Stimulated activated CD4-positive, alpha-beta T cell treated with anti-CD3 and anti-CD28 coated beads, Interleukin-15, amount 100 ng/mL, for 24 hours (primary cell): ENCODE results near the gene BNC2.

ENCODE experiments used
- DNase-seq: peaks from one replicate; pipeline ENCODE4 v3.0.0-alpha.2; 2020

BNC2 gene

DNA sequence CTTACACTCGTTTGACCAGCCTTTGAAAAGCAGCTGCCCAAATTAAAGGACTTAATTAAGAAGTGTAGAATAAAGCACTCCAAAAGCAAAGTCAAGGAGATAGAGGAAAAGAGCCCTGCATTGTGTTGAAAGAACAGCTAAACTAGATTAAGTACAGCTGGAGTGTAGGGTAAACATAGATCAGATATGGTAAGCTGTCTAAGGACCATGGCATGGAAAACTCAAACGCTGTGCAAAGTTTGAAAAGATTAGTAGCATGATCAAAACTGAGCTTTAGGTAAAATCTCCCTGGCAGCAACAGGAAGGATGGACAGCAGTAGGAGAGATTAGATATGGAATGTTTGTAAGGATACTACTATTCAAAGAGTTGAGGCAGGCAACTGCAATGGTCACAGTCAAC lies 55.4 kb downstream of the BNC2 start:
- DNase-seq, result no peak

DNA sequence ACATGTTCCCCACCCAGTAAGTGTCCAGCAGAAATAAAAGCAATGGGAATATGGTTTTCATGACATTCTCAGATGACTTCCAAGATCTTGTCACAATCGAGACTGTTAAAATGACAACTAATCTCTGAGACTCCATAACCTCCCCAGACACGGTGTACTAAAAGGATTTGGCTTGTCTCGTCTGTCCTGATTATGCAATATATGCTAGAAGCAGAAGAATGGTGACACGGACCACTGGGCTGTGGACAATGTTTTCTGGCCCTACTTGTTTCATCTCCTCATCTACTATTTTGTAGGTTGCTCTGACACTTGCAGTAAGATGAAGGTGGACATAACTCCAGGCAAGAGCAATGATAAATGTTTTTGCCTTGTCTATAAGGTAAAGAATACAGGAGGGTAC lies 56.6 kb downstream of the BNC2 start:
- no peak for DNase-seq

DNA sequence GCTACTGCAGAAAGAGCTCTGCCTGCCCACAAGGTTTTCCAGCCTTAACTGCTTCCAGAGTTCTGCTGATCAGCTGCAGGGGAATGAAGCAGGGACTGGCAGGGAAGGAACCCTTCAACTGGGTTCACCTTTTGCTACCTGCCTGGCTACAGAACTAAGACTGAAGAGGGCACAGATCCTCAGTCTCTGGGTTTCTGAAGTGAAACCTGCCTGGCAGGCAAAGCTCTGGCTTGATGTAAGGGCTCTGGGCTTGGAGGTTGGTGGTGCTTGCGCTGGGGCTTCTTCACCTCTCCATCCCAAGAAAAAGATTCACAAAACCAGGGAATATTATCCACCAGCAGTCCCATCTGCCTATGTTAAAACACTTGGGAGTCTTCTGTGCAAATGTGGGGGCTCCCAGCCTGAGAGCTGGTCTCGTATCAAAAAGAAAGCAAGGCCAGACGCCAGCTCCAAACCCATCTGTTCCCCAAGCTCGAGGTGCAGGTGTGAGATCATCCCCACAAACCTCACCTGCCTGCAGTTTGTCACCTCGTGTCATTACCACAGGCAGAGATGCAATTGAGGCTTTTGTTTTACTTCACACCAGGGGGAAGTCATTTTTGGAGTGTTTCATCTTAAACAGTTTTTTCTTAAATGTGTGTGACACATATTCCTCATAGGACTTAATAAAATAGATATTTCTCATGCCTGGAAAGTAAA lies 58.3 kb downstream of the BNC2 start:
- no peak for DNase-seq

DNA sequence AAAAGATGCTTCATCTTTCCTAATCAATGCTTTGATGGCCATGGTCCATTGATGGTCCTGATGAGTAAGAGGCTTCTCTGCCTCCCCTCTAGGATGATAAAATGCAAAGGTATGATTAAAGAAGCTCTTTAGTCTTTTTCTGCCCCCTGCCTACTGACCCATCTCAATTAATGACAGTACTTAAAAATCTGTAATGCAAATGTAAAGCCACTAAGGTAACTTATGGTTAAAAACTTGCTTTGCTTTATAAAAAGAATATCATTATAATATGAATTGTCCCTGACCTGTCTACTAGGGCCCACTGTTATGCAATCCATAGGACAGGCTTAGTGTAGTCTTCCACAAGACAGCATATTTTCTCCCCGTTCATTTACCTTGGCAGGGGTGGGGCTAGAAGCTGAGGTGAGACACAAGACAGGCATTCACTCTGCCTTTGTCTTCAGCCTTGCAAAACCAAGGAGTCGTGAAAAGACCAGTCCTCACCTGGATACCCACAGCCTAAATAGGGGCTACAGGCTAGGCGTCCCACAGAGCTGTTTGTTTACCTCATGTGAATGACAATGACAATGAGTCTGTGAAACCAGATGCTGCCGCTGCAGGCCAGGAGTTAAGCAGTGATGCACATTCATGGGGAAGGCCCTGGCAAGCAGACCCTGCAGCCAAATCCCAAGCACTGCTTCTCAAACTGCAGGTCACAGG lies 60.4 kb downstream of the BNC2 start:
- DNase-seq, result no peak

DNA sequence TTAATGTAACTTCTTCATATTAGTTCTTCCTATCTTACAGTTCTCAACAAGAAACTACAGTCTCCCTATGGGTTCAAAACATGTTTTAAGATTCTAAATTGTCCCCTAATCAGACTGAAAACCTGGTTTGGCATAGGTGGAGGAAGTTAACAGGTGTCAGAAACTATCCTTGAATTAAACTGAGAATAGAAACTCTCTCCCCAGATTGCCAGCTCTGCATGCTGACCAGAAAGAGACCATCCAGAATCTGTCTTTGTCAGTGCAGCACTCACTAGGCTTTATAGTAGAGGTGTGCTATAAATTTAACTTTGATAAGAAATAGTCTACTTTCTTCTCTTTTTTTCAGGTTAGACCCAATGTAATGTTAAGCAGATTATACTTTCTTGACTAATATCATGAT lies 63.8 kb downstream of the BNC2 start:
- DNase-seq, result no peak

DNA sequence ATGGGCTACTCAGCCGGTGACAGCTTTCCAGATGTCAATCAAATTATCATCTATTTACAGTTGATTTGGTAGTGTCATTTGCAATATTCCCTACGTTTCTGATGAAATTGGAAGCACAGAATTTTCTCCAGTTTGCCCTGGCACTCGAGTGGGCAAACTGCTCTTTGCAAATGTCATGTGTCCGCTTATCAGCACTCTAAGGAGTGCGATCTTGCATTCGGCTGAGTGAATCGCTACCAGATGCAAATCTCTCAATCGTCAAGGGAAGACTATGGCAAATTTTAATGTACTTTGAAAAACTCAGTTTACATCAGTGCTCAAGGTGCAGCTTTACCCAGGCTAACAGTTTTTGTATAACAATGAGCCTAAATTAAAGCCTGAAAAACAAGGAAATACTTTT lies 66.8 kb downstream of the BNC2 start:
- DNase-seq, result no peak

DNA sequence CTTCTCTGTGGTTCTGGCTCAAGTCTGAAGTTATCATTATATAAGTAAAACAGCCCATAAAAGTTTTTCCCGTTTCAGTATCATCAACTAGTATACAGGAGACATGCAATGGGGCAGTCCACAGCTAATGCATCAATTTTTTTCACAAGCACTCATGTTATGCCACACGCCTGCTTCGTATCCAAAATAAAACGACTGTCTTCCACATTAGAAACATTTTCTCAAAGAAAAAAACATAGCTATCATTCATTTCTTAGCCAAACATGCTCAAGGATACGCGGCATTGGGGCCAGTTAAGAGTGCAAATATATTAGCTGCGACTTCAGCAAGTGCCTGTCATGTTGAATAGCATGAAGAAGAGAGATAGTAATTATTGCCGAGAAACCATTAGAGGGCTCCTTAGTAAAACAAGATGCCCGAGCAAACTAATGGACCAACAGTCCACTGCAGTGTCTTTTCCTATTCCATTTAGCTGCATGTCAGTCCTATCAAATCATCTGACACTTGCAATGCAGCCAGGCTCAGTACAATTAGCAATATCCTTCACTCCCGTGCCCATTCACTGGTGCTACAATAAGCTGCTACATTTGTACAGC lies 68.5 kb downstream of the BNC2 start:
- no peak for DNase-seq

DNA sequence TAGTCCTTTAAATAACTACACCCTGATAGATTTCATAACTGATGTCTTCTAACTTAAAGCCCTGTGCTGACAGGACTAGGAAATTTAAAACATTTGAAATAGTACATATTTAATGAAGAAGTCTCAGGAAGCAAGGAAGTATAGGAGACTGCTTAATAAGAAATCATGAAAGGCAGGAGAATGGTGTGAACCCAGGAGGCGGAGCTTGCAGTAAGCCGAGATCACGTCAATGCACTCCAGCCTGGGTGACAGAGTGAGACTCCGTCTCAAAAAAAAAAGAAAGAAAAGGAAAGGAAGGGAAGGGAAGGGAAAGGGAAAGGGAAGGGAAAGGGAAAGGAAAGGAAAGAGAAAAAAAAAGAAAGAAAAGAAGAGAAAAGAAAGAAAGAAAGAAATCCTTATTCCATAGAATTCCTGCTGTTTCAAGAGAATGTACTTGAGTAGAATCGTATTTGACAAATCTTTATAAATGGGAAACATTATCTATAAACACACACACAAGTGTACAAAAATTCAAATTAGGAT lies 74.1 kb downstream of the BNC2 start:
- DNase-seq, result no peak

DNA sequence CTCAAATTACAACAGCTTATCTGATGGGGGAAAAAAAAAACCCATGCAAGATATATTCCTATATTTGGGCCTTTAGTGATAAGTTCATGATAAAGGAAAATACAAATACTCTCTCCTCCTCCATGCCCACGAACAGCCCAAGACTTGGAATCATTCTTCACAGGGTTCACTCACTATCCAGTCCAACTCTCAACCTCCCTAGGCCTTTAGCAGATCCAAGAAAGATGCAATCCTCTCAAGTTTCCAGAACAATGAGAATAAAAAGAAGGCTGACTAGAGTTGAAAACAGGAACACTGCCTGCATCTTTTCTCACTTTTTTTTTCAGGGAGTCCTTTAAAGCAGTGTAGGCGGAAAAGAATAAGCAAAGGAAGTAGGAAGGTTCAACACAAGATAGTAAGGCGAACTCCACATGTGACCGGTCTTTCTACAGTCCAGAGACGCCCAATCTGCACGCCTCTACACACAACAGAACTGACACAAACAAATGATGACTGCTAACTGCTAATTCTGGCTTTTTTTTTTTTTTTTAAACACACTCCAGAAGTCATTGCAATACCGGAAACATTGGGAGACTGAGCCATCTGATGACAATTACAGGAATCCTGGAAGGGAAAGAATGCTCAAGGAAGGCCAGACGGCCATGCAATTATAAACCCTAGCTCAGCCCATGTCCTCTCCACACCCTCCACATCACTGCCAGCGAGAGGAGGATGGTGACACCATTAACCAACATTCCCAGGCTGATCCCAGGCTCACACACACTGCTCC lies 75.4 kb downstream of the BNC2 start:
- DNase-seq, result no peak

DNA sequence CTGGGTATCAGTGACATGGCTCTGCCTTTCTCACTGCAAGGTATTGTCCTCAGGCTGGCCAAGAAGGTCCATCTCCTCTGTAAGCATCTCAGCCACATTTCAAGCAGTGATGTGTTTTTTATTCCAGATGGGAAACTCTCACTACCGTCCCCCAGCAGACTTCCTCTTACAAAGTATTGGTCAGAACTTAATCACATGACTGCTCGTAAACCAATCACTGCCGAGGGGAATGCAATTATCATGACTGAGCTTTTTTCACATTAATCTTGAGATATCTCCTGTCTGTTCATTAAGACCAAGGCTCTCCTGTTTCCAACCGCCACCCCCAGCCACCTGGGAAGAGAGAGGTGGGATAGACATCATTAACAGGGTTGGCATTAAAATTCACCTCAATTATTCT lies 76.4 kb downstream of the BNC2 start:
- no peak for DNase-seq

DNA sequence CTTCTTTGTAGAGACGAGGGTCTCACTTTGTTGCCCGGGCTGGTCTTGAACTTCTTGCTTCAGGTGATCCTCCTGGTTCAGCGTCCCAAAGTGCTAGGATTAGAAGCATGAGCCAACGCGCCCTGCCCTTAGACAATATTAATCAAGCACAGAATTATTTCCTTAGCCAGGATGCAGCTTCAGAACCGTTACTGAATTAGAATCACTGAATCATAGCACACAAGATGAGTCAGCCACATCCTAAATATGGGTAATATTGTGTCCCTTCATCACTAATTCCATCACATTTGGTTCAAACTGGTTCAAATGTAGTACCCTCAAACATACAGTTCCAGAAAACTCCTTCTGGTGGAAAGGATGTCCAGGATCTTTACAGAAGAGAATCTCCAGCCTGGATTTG lies 82.7 kb downstream of the BNC2 start:
- DNase-seq, result no peak

DNA sequence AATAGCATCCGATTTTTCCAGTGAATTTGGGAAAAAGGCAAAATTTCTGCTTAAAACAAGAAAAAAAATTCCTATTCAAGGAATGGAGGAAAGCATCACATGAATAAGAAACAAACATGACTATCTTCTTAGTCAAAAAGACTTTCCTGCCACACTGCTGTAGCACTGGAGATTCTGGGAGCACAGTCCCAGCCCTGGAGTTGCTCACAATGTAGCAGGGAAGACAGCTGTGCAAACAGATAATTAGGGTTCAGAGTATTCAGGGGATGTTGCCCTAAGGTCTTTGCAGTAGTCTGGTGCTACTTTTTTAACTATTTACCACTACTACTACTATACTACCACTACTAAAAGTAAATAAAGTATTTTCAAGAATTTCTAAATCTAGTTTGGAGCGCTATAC lies 86.5 kb downstream of the BNC2 start:
- no peak for DNase-seq

DNA sequence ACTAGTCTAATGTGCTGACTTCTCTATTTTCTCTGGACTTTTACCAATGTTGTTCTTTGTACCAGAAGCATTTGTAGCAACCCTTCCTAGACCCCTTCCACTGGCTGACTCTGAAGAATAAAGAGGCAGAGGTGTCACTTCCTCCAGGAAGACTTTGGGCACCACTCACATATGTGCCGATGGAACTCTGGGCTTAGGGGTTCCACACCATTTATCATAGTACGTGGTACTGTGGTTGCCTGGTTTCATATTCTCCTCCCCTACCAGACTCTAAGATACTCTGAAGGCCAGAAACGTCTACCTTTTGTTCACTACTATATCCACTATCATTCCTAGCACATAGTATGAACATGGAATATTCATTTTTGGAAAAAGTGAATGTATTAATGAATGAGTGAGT lies 88.0 kb downstream of the BNC2 start:
- no peak for DNase-seq

DNA sequence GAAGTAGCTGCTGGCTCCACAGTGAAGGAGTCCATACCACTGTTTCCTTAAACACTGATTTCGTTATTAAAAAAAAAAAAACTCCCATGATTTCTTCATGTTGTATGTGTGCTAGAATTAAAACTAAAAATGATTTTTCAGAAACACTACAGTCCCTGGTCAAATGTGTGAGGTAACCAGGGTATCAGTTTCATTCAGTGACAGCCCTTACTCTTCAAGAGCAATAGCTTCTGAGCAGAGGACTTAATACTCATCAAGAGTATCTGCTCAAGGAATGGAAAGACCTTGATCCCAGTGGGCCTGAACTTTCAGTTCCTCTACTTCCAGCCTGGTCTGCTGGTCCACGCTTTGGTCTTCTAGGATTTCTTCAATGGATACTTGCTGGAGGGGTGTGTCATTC lies 95.1 kb downstream of the BNC2 start:
- DNase-seq, result no peak

DNA sequence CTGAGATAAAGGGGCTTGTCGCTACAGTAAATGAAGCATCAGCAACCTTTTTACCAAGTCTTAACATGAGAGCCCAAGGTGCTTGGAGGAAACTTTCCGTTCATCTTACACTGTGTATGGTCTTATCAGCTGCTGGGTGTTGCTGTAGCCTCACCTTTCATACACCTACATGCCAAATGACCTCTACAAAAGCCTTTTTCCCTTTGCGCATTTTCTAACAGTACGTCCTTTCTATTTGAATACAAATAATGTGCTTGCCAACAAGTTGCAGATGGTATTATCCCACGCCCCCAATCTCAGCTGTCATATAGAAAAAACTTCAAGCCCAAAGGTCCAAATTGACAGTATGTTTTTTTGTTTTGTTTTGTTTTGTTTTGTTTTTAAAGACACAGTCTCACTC lies 96.9 kb downstream of the BNC2 start:
- no peak for DNase-seq

DNA sequence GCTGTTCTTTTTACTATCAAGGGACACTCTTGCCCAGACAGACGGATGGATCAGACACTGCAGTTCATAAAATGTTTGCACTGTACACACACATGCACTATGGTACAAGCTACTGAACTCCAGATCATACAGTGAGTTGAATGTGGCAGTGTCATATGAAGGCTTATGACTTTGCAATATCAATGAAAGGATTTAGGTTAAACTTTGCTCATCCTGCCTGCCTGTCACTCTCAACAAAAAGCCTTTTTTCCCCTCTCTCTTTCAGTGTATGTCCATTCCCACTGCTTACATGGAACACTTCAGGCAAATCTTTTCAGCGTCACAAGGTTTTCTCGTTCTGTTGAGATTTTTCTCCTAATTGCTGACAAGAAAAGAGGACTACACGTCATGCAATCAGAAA lies 97.4 kb downstream of the BNC2 start:
- DNase-seq, result no peak

DNA sequence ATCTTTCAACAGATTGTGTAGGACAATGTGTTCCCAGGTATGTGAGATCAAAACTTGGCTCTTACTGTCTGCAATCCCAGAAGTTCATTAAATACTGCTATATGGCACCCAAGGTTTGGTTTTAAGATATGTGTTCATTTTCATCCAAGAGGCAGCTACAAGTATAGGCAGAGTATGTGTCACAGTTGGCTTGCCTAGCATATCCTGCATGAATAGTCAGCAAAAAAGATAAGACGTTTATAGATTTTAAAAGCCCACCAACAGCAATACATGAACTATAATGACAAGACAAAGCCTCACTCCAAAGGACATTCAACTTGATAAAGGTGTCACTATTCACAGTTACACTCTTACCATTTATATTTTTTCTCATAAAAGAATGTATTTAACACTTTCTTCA lies 99.1 kb downstream of the BNC2 start:
- DNase-seq, result no peak

DNA sequence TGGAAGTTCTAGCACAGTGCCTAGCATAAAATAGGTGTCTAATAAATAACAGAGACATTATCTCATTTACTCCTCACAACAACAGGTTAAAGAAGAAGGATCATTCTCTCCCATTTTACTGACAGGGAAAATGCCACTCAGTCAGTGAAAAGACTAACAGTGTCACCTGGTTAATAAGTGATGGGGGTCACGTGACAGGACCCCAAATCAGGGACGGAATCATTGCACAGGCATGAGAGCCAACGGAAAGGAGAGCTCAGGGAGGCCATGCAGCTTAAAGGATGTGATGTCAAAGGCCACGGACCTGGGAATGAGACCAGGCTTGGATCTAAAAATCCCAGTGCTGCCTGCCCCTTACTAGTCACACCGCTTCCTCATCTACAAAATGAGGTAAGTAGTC lies 101.2 kb downstream of the BNC2 start:
- no peak for DNase-seq

DNA sequence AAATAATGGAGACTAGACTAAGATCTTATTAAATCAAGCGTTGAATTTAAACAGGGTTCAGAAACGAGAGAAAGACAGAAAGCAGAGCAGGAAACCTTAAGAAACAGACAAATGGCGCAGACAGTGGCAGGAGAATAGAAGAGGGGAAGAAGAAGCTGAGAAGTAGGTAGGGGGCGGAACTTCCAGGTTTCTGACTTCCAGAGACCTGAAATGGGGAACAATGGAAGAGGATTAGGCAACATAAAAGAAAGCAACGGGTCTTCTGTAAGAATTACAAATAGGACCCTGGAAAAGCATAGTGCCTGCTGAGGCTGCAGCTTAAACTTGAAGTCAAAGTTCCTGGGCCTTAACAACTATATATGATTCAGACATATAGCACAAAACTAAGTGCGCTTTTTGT lies 101.7 kb downstream of the BNC2 start:
- no peak for DNase-seq

DNA sequence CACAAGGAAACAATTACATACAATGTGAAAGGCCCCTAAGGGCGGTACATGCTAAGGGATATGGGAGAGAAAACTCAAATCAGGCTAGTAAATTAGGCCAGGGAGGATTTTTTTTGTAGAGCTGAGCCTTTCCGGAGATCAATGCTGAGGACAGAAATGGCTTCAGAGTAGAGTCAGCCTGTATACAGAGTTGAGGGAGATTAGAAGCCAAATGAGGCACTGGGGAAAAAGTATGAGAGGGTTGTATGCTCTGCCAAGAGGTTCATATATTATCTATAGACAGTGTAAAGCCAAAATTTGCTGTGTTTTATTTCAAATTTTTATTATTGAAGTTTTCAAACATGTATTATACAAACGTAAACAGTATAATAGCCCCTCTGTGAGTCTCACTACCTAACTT lies 103.1 kb downstream of the BNC2 start:
- DNase-seq, result no peak

DNA sequence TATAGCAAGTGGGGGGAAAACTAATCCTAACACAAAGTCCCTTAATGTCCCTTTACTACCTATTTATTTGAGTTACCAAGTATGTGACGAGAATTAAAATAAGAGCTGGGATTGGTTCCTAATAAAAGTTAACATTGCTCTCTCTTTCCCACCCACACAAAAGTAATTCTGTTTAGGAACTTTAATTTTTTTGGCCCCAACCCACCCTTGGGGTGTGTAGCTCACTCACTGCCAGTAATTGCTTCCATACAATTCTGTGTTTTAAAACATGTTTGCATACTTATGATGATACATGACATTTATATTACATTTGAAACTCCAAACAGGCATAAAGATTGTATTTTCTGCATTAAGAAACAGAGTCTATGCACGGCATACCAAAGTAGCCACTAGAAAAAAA lies 106.5 kb downstream of the BNC2 start:
- no peak for DNase-seq

DNA sequence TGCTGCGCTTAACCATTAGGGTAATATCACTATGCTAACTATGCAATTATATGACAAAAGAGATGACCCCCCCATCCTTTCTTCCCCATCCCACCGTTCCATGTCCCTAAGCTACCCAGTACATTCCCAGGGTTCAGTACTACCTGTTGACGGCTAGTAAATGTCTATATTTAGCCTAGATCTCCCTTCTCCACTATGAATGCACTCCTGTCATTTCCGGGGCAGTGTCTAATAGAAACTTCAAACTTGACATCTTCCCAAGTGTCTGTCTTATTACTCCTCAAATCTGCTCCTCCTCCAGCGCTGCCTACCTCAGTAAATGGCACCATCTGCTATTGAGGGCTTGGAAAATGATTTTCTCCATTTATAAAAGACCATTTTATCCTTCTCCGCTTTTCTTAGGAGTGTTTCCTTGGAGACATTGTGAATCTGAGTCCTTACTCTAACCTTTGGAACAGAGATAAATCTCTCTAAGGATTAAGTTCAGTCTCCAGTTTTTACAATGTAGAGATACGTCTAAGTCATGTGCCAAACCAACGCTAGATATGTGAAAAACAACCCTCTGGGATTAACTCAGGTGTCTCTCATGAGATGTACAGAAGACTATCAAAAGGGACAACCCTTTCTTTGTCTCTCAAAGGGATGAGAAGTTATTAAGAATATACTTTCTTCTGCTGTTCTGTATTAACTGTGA lies 114.9 kb downstream of the BNC2 start:
- DNase-seq, result no peak

DNA sequence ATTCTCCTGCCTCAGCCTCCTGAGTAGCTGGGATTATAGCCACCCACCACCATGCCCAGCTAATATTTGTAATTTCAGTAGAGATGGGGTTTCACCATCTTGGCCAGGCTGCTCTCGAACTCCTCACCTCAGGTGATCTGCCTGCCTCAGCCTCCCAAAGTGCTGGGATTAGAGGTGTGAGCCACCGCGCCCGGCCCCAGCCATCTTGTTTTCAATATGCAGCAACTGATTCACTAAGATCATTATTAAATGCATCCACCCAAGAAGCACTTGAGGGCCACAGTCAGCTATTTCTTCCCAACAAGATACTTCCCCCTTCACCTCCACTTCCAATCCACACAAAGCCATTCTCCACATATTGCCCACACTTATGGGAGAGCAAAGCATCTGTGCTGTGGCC lies 115.8 kb downstream of the BNC2 start:
- DNase-seq, result no peak
